DOHH2 (cell line): ENCODE data around the gene PTPRN2.

Experiments used
- H3F3A ChIP-seq: fragments of 200-600 bp; sonication (generic), shearing (Covaris generic); 2 replicates; pipeline ENCODE4 v1.6.0; 2016; ENCODE audit warnings: antibody characterized with exemption, mild to moderate bottlenecking; ENCODE audit not compliant: control insufficient read depth, insufficient read depth
- H3K27ac ChIP-seq: fragments of 200-600 bp; sonication (generic); 2 replicates; pipeline ENCODE4 v1.5.1; 2014; ENCODE audit warnings: low read depth, mild to moderate bottlenecking, low read length, moderate library complexity
- H3K27me3 ChIP-seq: fragments of 200-600 bp; sonication (generic); 2 replicates; pipeline ENCODE4 v1.6.1; 2014; ENCODE audit warnings: mild to moderate bottlenecking, low read length, mixed read lengths; ENCODE audit not compliant: control insufficient read depth
- H3K36me3 ChIP-seq: fragments of 200-600 bp; sonication (generic); 2 replicates; pipeline ENCODE4 v1.6.1; 2014; ENCODE audit warnings: mild to moderate bottlenecking, low read length, moderate library complexity, mixed read lengths; ENCODE audit not compliant: control insufficient read depth
- H3K4me1 ChIP-seq: fragments of 200-600 bp; sonication (generic); 2 replicates; pipeline ENCODE4 v1.6.1; 2014; ENCODE audit warnings: mild to moderate bottlenecking, low read length, mixed read lengths; ENCODE audit not compliant: control insufficient read depth
- H3K4me2 ChIP-seq: fragments of 200-600 bp; sonication (generic); 2 replicates; pipeline ENCODE4 v1.6.0; 2014; ENCODE audit warnings: mild to moderate bottlenecking, low read length, moderate library complexity
- H3K4me3 ChIP-seq: fragments of 200-600 bp; sonication (generic); 2 replicates; pipeline ENCODE4 v1.5.1; 2014; ENCODE audit warnings: mild to moderate bottlenecking, low read length, mixed read lengths
- H3K79me2 ChIP-seq: fragments of 200-600 bp; sonication (generic); 2 replicates; pipeline ENCODE4 v1.6.1; 2014; ENCODE audit warnings: mild to moderate bottlenecking, low read length, mixed read lengths; ENCODE audit not compliant: control insufficient read depth
- H3K9me2 ChIP-seq: fragments of 200-600 bp; sonication (generic); replicated peaks from 2 replicates; pipeline ENCODE4 v1.6.1; 2014; ENCODE audit warnings: mild to moderate bottlenecking, low read length, mixed read lengths; ENCODE audit not compliant: control insufficient read depth
- H3K9me3 ChIP-seq: fragments of 200-600 bp; sonication (generic); 2 replicates; pipeline ENCODE4 v1.6.1; 2014; ENCODE audit warnings: antibody characterized with exemption, low read length, mixed read lengths; ENCODE audit not compliant: control insufficient read depth, insufficient read depth
- H4K20me1 ChIP-seq: fragments of 200-600 bp; sonication (generic); 2 replicates; pipeline ENCODE4 v1.6.0; 2014; ENCODE audit warnings: low read depth, mild to moderate bottlenecking, antibody characterized with exemption, low read length, moderate library complexity; ENCODE audit not compliant: control insufficient read depth, insufficient read depth
- EZH2phosphoT487 ChIP-seq: fragments of 200-600 bp; sonication (generic); IDR thresholded peaks from 2 replicates; pipeline ENCODE4 v1.6.1; 2017; ENCODE audit warnings: borderline replicate concordance, mild to moderate bottlenecking, antibody characterized with exemption, low read length, moderate library complexity, mixed read lengths
- TF ChIP-seq, protein P1 (sequence below): fragments of 200-600 bp; sonication (generic); IDR thresholded peaks from one replicate; pipeline ENCODE4 v1.5.1; 2014; ENCODE audit warnings: antibody characterized with exemption, mild to moderate bottlenecking, low read depth, low read length; ENCODE audit not compliant: poor library complexity, severe bottlenecking

Gene PTPRN2

GRCh38 chr7:158454631-158455030 lies 133.0 kb downstream of the PTPRN2 start:
- Histone ChIP-seq H3K4me1 (no peaks in the 10 kb centered on the region), H3K9me2 (no peaks in the 10 kb centered on the region), H3K27me3 (no peaks in the 10 kb centered on the region), H3K79me2 (no peaks in the 10 kb centered on the region), H4K20me1 (no peaks in the 10 kb centered on the region), H3K36me3 (no peaks in the 10 kb centered on the region), H3F3A (no peaks in the 10 kb centered on the region), H3K27ac (no peak overlapping the region), H3K4me2 (no peak overlapping the region), H3K9me3 (peaks cover 26% of the 10 kb centered on the region; the same call in 1 of the 2 replicates), H3K4me3 (no peak overlapping the region)
- no peak for TF ChIP-seq EZH2phosphoT487

DNA sequence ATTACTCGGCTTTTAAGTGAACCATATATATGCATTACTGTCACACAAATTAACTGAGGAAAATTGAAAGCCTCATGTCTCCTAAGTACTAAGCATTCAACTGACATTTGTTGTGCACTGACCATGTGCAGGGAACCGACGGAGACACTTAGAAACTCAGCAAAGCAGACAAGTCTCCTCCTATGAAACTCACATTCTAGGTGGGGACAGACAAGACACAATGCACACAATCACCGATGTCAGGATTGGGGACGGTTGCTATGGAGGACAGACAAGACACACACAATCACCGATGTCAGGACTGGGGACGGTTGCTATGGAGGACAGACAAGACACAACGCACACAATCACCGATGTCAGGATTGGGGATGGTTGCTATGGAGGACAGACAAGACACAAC lies 134.0 kb downstream of the PTPRN2 start:
- Histone ChIP-seq H3F3A (no peaks in the 10 kb centered on the region), H3K4me3 (no peak overlapping the region), H3K4me1 (no peaks in the 10 kb centered on the region), H3K9me2 (no peaks in the 10 kb centered on the region), H3K27me3 (no peaks in the 10 kb centered on the region), H3K36me3 (no peaks in the 10 kb centered on the region), H3K27ac (no peak overlapping the region), H4K20me1 (no peaks in the 10 kb centered on the region), H3K9me3 (peaks cover 26% of the 10 kb centered on the region; the same call in 1 of the 2 replicates), H3K79me2 (no peaks in the 10 kb centered on the region), H3K4me2 (no peak overlapping the region)
- TF ChIP-seq, protein P1, sequence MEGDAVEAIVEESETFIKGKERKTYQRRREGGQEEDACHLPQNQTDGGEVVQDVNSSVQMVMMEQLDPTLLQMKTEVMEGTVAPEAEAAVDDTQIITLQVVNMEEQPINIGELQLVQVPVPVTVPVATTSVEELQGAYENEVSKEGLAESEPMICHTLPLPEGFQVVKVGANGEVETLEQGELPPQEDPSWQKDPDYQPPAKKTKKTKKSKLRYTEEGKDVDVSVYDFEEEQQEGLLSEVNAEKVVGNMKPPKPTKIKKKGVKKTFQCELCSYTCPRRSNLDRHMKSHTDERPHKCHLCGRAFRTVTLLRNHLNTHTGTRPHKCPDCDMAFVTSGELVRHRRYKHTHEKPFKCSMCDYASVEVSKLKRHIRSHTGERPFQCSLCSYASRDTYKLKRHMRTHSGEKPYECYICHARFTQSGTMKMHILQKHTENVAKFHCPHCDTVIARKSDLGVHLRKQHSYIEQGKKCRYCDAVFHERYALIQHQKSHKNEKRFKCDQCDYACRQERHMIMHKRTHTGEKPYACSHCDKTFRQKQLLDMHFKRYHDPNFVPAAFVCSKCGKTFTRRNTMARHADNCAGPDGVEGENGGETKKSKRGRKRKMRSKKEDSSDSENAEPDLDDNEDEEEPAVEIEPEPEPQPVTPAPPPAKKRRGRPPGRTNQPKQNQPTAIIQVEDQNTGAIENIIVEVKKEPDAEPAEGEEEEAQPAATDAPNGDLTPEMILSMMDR: no peak
- TF ChIP-seq EZH2phosphoT487: no peak

- Histone ChIP-seq H3K79me2 (no peaks in the 10 kb centered on the region), H3K9me2 (no peaks in the 10 kb centered on the region), H3K4me2 (no peak overlapping the region), H3K9me3 (peaks cover 24% of the 10 kb centered on the region; the same call in 1 of the 2 replicates), H3K27me3 (no peaks in the 10 kb centered on the region), H3K4me1 (no peaks in the 10 kb centered on the region), H3K27ac (no peak overlapping the region), H4K20me1 (no peaks in the 10 kb centered on the region), H3F3A (no peaks in the 10 kb centered on the region), H3K36me3 (no peaks in the 10 kb centered on the region), H3K4me3 (no peak overlapping the region)
- TF ChIP-seq EZH2phosphoT487: no peak
- TF ChIP-seq, protein P1: no peak
Observed at GRCh38 chr7:158452331-158452730, 135.3 kb downstream of the PTPRN2 start.

- H3K4me3 ChIP-seq: no peak overlapping the region
- no peak overlapping the region for H3K27ac ChIP-seq
- no peak overlapping the region for H3K4me2 ChIP-seq
- no peaks in the 10 kb centered on the region for H3K4me1 ChIP-seq
- no peaks in the 10 kb centered on the region for H3K79me2 ChIP-seq
- H3K36me3 ChIP-seq: no peaks in the 10 kb centered on the region
- TF ChIP-seq EZH2phosphoT487: no peak
- TF ChIP-seq, protein P1: no peak
- no peaks in the 10 kb centered on the region for H3K9me2 ChIP-seq
- no peaks in the 10 kb centered on the region for H4K20me1 ChIP-seq
- H3F3A ChIP-seq: no peaks in the 10 kb centered on the region
- H3K27me3 ChIP-seq: no peaks in the 10 kb centered on the region
- H3K9me3 ChIP-seq: peaks cover 21% of the 10 kb centered on the region; the same call in 1 of the 2 replicates
Observed at GRCh38 chr7:158450476-158451124, 137.0 kb downstream of the PTPRN2 start.
